Measurements from ENCODE around the gene GSDMA. TPM values are rescaled to one million over a fixed set of nuclear protein-coding genes. Genes with fewer than 3 reads are reported as not detected.

Gene GSDMA
- total RNA-seq, 1 donor from 2014 or later = not detected

DNA sequence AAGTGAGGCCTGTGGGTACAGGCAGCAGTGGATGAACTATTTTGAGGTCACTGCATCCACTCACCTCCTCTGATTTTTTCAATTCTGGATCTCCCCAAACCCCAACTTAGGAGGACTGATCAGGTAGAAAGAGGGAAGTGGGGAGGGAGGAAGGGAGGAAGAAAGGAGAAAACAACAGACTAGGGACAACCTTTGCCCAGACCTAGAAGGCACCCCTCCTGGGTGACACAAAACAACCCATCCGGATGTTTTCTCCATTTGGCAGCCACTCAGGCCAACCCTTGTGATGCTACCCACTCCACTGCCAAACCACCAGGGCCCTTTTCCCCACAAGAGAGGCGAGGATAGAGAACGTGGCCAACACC is 38.1 kb upstream of the GSDMA start:
- Mint-ChIP-seq H3K36me3 (ENCODE audit: insufficient read depth) (peaks cover 4% of the 10 kb centered on the region), H3K27ac (peak overlapping the region; percentile 82), H3K27me3 (no peaks in the 10 kb centered on the region), H3K9me3 (ENCODE audit: low read depth) (no peaks in the 10 kb centered on the region), H3K4me1 (ENCODE audit: low read depth) (peaks cover 38% of the 10 kb centered on the region), H3K4me3 (ENCODE audit: low read depth) (peak overlapping the region; percentile 43)
- no peak for DNase-seq (ENCODE audit: low spot score, unreplicated experiment)
- no peak for TF ChIP-seq CTCF (IDR thresholded peaks at IDR 0.05; ENCODE audit: unreplicated experiment)

- Mint-ChIP-seq H3K27ac (peak overlapping the region; percentile 91), H3K36me3 (ENCODE audit: insufficient read depth) (peaks cover 4% of the 10 kb centered on the region), H3K4me3 (ENCODE audit: low read depth) (peak overlapping the region; percentile 80), H3K9me3 (ENCODE audit: low read depth) (no peaks in the 10 kb centered on the region), H3K4me1 (ENCODE audit: low read depth) (peaks cover 38% of the 10 kb centered on the region), H3K27me3 (no peaks in the 10 kb centered on the region)
- DNase-seq (ENCODE audit: low spot score, unreplicated experiment) = no peak
- no peak for TF ChIP-seq CTCF (IDR thresholded peaks at IDR 0.05; ENCODE audit: unreplicated experiment)
Measured at GRCh38 chr17:39925282-39926134, 37.3 kb upstream of the GSDMA start.

DNA sequence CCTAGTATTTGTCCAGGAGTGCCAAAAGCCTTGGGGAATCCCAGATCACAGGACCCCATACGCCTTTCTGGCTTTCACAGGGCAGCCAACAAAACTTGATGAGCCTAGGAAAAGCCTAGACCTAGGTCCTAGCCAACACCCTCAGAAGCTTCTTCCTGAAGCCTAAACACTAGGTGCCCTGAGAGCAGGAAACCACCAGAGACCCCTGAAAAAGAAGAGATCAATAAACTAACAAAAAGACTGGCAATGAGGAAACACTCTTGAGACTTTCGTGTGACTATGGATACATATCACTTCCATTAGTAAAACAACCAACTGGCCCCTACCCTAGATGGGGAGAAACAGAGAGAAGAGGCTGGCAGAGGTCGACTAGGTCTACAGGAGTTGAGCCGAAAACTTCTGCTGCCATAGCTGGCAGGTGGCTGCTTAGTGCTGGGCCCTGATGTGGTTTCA is 36.6 kb upstream of the GSDMA start:
- Mint-ChIP-seq H3K4me1 (ENCODE audit: low read depth) (peaks cover 38% of the 10 kb centered on the region), H3K27ac (peak overlapping the region; percentile 91), H3K9me3 (ENCODE audit: low read depth) (no peaks in the 10 kb centered on the region), H3K36me3 (ENCODE audit: insufficient read depth) (peaks cover 4% of the 10 kb centered on the region), H3K27me3 (no peaks in the 10 kb centered on the region), H3K4me3 (ENCODE audit: low read depth) (peak overlapping the region; percentile 80)
- no peak for TF ChIP-seq CTCF (IDR thresholded peaks at IDR 0.05; ENCODE audit: unreplicated experiment)
- DNase-seq (ENCODE audit: low spot score, unreplicated experiment) = no peak

GRCh38 chr17:39926588-39927100 is 36.2 kb upstream of the GSDMA start:
- Mint-ChIP-seq H3K36me3 (ENCODE audit: insufficient read depth) (peaks cover 4% of the 10 kb centered on the region), H3K4me1 (ENCODE audit: low read depth) (peaks cover 38% of the 10 kb centered on the region), H3K27ac (peak overlapping the region; percentile 91), H3K27me3 (no peaks in the 10 kb centered on the region), H3K9me3 (ENCODE audit: low read depth) (no peaks in the 10 kb centered on the region), H3K4me3 (ENCODE audit: low read depth) (peak overlapping the region; percentile 80)
- no peak for TF ChIP-seq CTCF (IDR thresholded peaks at IDR 0.05; ENCODE audit: unreplicated experiment)
- DNase-seq (ENCODE audit: low spot score, unreplicated experiment) = peak; percentile 32

DNA sequence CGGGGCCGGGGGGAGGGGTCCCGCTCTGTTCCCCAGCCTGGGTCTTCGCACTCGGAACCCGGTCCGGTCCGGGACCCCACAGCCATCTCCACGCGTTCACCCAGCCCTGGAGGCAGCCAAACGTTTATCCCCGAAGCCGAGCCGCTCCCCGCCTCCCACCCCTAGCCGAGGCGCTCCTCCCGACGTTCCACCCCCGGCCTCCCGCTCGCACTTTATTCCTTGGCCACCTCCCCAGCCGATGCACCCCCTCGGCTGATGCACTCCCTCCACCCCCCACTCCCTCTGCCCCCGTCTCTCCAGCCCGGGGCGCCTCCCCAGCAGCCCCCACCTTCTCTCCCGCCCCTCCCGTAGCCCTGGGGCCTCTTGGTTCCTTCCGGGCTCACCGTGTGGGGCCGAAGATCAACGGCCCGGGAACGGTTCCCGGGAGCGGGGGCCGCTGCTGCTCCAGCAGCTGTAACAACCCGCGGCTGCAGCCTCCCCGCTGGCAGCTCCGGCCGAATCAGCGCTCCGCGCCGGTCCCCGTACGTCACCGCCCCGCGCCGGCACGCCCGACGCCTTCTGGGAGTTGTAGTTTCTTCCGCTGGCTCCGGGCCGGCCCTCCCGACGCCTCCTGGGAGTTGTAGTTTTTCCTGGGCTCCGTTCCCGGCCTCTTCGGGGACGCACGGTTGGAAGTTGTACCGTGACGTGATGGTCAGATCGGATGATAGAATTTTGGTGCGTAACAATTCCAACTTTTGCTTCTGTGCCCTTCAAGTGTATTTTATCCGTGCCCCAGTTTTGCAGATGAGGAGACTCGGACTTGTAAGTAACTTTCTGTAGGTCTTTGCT is 35.5 kb upstream of the GSDMA start, which contains the start of the genes LRRC3C and ORMDL3:
Gene LRRC3C, plus strand, starts transcription at position 632 of the 828 bp plus-strand sequence. CDS start 13,792 bp downstream, outside the sequence.
Gene ORMDL3, minus strand, starts transcription at position 501 of the 828 bp plus-strand sequence. CDS start 3,398 bp downstream, outside the sequence.
- peak within 1 kb of the TSS; percentile 80 for H3K4me3 Mint-ChIP-seq (ENCODE audit: low read depth)
- no peak for TF ChIP-seq CTCF (IDR thresholded peaks at IDR 0.05; ENCODE audit: unreplicated experiment)
- peaks cover 4% of the 10 kb centered on the region for H3K36me3 Mint-ChIP-seq (ENCODE audit: insufficient read depth)
- H3K27ac Mint-ChIP-seq = peak within 1 kb of the TSS; percentile 95
- H3K4me1 Mint-ChIP-seq (ENCODE audit: low read depth) = peaks cover 38% of the 10 kb centered on the region
- no peaks in the 10 kb centered on the region for H3K9me3 Mint-ChIP-seq (ENCODE audit: low read depth)
- DNase-seq (ENCODE audit: low spot score, unreplicated experiment) = peak; percentile 90
- H3K27me3 Mint-ChIP-seq = no peaks in the 10 kb centered on the region
